ENCODE results near the gene SMIM28.

The SMIM28 gene

DNA sequence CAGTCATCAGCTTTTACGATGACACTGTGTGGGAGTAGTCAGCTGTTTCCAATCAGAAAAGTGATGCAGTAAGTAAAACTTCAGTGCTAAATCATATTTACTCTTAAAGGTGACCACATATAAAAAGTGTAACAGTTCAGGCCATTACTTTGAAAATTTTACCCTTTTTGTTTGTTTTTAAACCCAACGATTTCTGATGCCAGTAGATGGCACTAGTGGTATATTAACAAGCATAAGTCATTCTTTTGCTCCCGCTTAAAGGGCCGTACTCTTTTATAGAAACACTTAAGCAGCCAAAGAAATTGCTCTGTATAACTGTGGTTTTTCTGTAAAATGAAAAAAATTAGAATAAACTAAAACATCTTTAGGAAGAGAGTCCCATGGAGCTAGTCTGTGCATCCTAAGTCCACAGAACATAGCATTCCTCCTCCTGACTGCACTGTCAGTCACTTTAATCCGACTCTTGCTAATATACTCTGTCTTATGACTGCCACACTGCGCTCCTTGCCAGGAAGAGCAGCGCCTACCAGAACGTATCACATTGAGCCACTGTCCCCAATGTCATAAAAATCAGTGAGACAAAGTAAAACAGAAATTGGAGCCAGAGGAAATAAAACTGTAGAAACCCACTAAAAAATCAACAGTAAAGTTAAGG, 51.4 kb downstream of the SMIM28 start:
- no peaks in the 10 kb centered on the region for H3K36me3 ChIP-seq (ENCODE audit: control insufficient read depth, low read length)
- H4K20me1 ChIP-seq (ENCODE audit: control insufficient read depth, insufficient read depth, low read depth, low read length), result no peaks in the 10 kb centered on the region
- H3K27me3 ChIP-seq (ENCODE audit: control insufficient read depth, low read length), result no peaks in the 10 kb centered on the region
- H3K4me3 ChIP-seq (ENCODE audit: low read length), result no peak overlapping the region
- H3K27ac ChIP-seq (ENCODE audit: low read depth, low read length), result no peak overlapping the region
- no peaks in the 10 kb centered on the region for H3F3A ChIP-seq (ENCODE audit: control insufficient read depth, insufficient read depth)
- no peaks in the 10 kb centered on the region for H3K4me1 ChIP-seq (ENCODE audit: control insufficient read depth, low read length)
- no peak for TF ChIP-seq EZH2phosphoT487 (IDR thresholded peaks at IDR 0.05; ENCODE audit: borderline replicate concordance, low read length)
- TF ChIP-seq, protein P1, sequence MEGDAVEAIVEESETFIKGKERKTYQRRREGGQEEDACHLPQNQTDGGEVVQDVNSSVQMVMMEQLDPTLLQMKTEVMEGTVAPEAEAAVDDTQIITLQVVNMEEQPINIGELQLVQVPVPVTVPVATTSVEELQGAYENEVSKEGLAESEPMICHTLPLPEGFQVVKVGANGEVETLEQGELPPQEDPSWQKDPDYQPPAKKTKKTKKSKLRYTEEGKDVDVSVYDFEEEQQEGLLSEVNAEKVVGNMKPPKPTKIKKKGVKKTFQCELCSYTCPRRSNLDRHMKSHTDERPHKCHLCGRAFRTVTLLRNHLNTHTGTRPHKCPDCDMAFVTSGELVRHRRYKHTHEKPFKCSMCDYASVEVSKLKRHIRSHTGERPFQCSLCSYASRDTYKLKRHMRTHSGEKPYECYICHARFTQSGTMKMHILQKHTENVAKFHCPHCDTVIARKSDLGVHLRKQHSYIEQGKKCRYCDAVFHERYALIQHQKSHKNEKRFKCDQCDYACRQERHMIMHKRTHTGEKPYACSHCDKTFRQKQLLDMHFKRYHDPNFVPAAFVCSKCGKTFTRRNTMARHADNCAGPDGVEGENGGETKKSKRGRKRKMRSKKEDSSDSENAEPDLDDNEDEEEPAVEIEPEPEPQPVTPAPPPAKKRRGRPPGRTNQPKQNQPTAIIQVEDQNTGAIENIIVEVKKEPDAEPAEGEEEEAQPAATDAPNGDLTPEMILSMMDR (IDR thresholded peaks at IDR 0.05; ENCODE audit: low read depth, low read length, poor library complexity, severe bottlenecking), result peak; percentile 66
- H3K4me2 ChIP-seq (ENCODE audit: low read length), result no peak overlapping the region
- H3K9me3 ChIP-seq (ENCODE audit: control insufficient read depth, insufficient read depth, low read length), result no peaks in the 10 kb centered on the region
- H3K9me2 ChIP-seq (replicated peaks; ENCODE audit: control insufficient read depth, low read length), result no peaks in the 10 kb centered on the region
- no peaks in the 10 kb centered on the region for H3K79me2 ChIP-seq (ENCODE audit: control insufficient read depth, low read length)

DNA sequence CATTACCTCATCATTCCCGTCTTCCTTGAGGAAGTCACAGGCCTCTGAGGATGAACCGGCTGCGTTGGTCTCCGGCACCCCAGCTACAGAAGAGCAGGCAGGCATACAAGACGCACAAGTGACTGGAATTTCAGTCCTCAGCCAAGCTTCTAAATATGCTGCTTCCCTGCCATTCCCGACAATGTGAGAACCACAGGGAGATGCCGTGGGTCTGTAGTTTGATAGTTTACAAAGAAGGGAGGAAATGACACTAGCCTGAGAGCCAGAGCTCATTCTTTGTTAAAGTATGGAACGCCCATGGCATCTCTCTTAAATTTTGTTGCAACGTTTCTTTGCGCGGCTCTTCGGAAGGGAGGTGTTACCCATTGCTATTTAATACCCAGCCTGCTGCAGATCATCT, 52.1 kb downstream of the SMIM28 start:
- H4K20me1 ChIP-seq (ENCODE audit: control insufficient read depth, insufficient read depth, low read depth, low read length), result no peaks in the 10 kb centered on the region
- H3K27me3 ChIP-seq (ENCODE audit: control insufficient read depth, low read length), result no peaks in the 10 kb centered on the region
- no peak overlapping the region for H3K4me2 ChIP-seq (ENCODE audit: low read length)
- TF ChIP-seq EZH2phosphoT487 (IDR thresholded peaks at IDR 0.05; ENCODE audit: borderline replicate concordance, low read length), result no peak
- TF ChIP-seq, protein P1 (IDR thresholded peaks at IDR 0.05; ENCODE audit: low read depth, low read length, poor library complexity, severe bottlenecking), result no peak
- H3K4me3 ChIP-seq (ENCODE audit: low read length), result no peak overlapping the region
- no peaks in the 10 kb centered on the region for H3F3A ChIP-seq (ENCODE audit: control insufficient read depth, insufficient read depth)
- H3K36me3 ChIP-seq (ENCODE audit: control insufficient read depth, low read length), result no peaks in the 10 kb centered on the region
- no peaks in the 10 kb centered on the region for H3K4me1 ChIP-seq (ENCODE audit: control insufficient read depth, low read length)
- no peak overlapping the region for H3K27ac ChIP-seq (ENCODE audit: low read depth, low read length)
- H3K9me3 ChIP-seq (ENCODE audit: control insufficient read depth, insufficient read depth, low read length), result no peaks in the 10 kb centered on the region
- H3K9me2 ChIP-seq (replicated peaks; ENCODE audit: control insufficient read depth, low read length), result no peaks in the 10 kb centered on the region
- no peaks in the 10 kb centered on the region for H3K79me2 ChIP-seq (ENCODE audit: control insufficient read depth, low read length)

DNA sequence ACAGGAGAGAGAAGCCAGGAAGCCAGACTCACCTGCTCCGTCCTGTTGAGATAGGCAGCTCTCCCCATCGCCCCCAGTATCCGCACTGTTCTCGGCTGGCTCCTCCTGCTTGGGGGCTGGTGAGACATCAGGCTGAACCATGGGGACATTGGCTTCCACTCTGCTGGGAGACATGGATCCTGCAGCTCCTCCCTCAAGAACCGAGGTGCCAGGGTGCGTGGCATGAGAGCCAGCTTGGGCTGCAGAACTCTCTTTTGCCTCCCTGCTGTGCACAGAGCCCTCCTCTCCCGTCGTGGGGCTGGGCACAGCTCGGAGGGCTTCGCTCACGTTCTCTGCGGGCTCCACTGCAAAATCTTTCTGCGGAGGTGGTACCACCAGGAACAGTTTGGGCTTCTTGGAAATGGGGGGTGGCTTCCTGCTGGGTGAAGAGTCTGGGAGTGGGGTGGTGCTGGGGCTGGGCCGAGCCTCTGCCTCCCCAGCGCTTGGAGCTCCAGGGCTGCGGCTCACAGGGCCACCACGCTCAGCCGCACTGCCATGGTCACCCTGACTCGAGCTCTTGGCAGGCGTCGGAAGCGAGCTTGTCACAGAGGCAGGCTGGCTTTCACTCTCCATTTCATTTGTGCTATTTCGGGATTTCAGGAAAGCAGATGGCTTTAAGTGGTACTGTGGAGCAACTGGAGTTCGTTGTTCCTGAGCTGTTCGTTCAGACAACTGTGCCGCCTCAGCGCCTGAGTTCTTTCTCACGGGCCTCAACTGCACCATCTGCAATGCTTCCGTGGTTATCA, 52.8 kb downstream of the SMIM28 start:
- no peaks in the 10 kb centered on the region for H3K79me2 ChIP-seq (ENCODE audit: control insufficient read depth, low read length)
- H3K4me3 ChIP-seq (ENCODE audit: low read length), result no peak overlapping the region
- no peaks in the 10 kb centered on the region for H4K20me1 ChIP-seq (ENCODE audit: control insufficient read depth, insufficient read depth, low read depth, low read length)
- no peaks in the 10 kb centered on the region for H3K9me3 ChIP-seq (ENCODE audit: control insufficient read depth, insufficient read depth, low read length)
- no peaks in the 10 kb centered on the region for H3K9me2 ChIP-seq (replicated peaks; ENCODE audit: control insufficient read depth, low read length)
- H3K4me2 ChIP-seq (ENCODE audit: low read length), result no peak overlapping the region
- TF ChIP-seq, protein P1 (IDR thresholded peaks at IDR 0.05; ENCODE audit: low read depth, low read length, poor library complexity, severe bottlenecking), result no peak
- no peak for TF ChIP-seq EZH2phosphoT487 (IDR thresholded peaks at IDR 0.05; ENCODE audit: borderline replicate concordance, low read length)
- no peaks in the 10 kb centered on the region for H3F3A ChIP-seq (ENCODE audit: control insufficient read depth, insufficient read depth)
- H3K27me3 ChIP-seq (ENCODE audit: control insufficient read depth, low read length), result no peaks in the 10 kb centered on the region
- H3K36me3 ChIP-seq (ENCODE audit: control insufficient read depth, low read length), result no peaks in the 10 kb centered on the region
- H3K27ac ChIP-seq (ENCODE audit: low read depth, low read length), result no peak overlapping the region
- H3K4me1 ChIP-seq (ENCODE audit: control insufficient read depth, low read length), result no peaks in the 10 kb centered on the region
